ENCODE results near the gene FRK. TPM values are rescaled to one million over a fixed set of nuclear protein-coding genes. Genes with fewer than 3 reads are reported as not detected.
A peak's percentile ranks its signal among the peaks of the same experiment; 100 is the strongest.

The FRK gene
- total and polyA plus RNA-seq, 2 donors, result 0.80 to 0.98 TPM

DNA sequence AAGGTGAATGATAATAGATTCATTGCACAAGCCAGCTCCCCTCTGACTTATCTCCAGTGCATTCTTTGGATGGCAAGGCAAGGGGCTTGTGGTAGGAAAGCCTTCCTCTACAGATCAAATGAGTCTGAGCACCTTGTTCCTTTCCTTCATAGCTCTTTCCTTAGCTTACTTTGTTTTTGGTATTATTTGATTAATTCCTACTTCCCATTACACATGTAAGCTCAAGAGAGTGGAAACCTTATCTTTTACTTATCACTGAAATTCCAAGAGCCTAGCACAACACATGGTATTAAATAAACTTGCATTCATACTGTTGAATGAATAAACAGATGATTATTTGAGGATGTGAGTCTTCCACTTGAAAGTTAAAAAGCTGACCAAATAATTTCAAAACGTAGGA lies 41.7 kb downstream of the FRK start:
- 78% methylated on average over 1 of the region's 1 CpG for WGBS

DNA sequence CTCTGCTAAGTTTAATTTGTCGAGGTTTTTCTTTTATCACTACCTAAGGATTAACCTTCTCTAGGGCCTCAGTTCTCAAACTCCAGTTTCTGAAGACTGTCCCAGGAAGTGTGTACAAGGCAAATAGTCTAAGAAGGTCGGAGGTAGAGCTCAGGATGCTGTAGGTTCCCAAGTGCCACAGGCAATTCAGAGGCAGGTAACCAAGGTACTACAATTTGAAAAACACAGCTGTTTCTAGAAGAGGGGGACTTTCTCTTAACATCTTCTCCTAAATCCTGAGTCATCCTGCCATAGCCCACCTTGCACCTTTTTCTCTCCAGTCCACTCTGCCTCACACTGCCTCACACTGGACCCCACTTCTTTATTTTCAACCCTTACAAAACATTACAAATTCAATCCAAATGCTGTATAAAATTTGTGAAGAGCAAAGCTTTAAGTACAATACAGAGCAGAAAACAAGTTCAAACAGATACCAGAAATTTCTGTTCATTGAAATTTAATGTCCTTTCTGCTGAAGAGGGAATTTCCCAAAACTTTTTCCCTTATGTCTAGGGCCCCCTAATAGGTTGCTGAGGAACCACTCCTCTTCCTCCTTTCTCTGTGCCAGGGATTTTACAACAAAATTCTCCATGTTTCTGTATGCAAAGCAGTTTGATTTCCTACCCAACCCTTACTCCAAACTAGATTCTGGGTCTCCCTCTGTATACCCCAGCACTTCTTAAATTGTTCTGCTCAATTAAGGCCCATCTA lies 43.0 kb downstream of the FRK start:
- H3K27me3 ChIP-seq (ENCODE audit: control insufficient read depth in 2 of 2, insufficient read depth in 1 of 2, low read length in 1 of 2), result no peaks in the 10 kb centered on the region
- 90% methylated on average over 2 of the region's 2 CpGs for WGBS
- DNase-seq (ENCODE audit: low read depth in 6 of 9, low spot score in 9 of 9), result peak in 1 of 9 donors; percentile 6
- H3K4me3 ChIP-seq (ENCODE audit: low read length in 2 of 2), result no peak overlapping the region
- peak overlapping the region in 1 of 2 donors; percentile 68 for H3K27ac ChIP-seq (ENCODE audit: low read depth in 1 of 2, low read length in 1 of 2)
- H3K9me3 ChIP-seq (ENCODE audit: control insufficient read depth in 2 of 2, insufficient read depth in 1 of 2, low read length in 1 of 2), result no peaks in the 10 kb centered on the region
- H3K36me3 ChIP-seq (ENCODE audit: control insufficient read depth in 2 of 2, insufficient read depth in 2 of 2, low read length in 1 of 2), result no peaks in the 10 kb centered on the region
- no peaks in the 10 kb centered on the region for H3K4me1 ChIP-seq (ENCODE audit: control insufficient read depth in 2 of 2, insufficient read depth in 2 of 2, low read length in 2 of 2)

More for the DNA sequence above, 41.7 kb downstream of the FRK start:
- no peak overlapping the region for H3K27ac ChIP-seq (ENCODE audit: low read depth in 1 of 2, low read length in 1 of 2)
- H3K4me3 ChIP-seq (ENCODE audit: low read length in 2 of 2), result no peak overlapping the region
- no peak for DNase-seq (ENCODE audit: low read depth in 6 of 9, low spot score in 9 of 9)
- H3K4me1 ChIP-seq (ENCODE audit: control insufficient read depth in 2 of 2, insufficient read depth in 2 of 2, low read length in 2 of 2), result no peaks in the 10 kb centered on the region
- H3K9me3 ChIP-seq (ENCODE audit: control insufficient read depth in 2 of 2, insufficient read depth in 1 of 2, low read length in 1 of 2), result no peaks in the 10 kb centered on the region
- no peaks in the 10 kb centered on the region for H3K36me3 ChIP-seq (ENCODE audit: control insufficient read depth in 2 of 2, insufficient read depth in 2 of 2, low read length in 1 of 2)
- no peaks in the 10 kb centered on the region for H3K27me3 ChIP-seq (ENCODE audit: control insufficient read depth in 2 of 2, insufficient read depth in 1 of 2, low read length in 1 of 2)

DNA sequence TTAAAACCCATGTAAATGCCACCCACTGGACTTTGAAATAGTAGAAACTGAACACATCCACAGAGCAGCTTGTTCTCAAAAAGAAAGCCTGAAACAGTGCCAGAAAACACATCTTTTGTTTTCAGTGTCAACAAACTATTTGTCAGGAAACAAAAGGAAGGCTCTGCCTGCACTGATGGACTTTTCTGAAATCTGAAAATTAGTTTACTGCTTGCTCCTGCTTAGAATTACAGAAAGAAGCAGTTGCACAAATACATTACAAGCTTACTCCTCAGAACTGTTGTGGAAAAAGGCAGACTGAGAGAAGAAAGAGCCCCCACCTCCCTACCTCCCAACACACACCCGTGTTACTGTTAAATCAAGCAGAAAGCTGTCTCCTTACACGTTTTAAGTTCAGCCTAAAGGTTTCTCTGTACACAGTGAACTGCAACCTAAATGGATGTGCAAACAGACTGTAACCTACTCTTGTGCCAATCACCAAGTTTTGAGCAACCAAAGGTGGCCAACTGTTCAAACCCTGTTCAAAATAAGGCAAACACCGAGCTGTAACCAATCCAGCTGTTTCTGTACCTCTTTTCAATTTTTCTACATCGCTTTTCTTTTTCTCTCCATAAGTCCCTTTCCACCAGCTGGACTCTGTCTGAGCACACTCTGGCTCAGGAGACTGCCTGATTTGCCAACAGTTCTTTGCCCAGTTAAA lies 43.7 kb downstream of the FRK start:
- DNase-seq (ENCODE audit: low read depth in 6 of 9, low spot score in 9 of 9), result peak in 1 of 9 donors; percentile 5
- no peaks in the 10 kb centered on the region for H3K36me3 ChIP-seq (ENCODE audit: control insufficient read depth in 2 of 2, insufficient read depth in 2 of 2, low read length in 1 of 2)
- H3K4me1 ChIP-seq (ENCODE audit: control insufficient read depth in 2 of 2, insufficient read depth in 2 of 2, low read length in 2 of 2), result no peaks in the 10 kb centered on the region
- H3K4me3 ChIP-seq (ENCODE audit: low read length in 2 of 2), result no peak overlapping the region
- no peaks in the 10 kb centered on the region for H3K27me3 ChIP-seq (ENCODE audit: control insufficient read depth in 2 of 2, insufficient read depth in 1 of 2, low read length in 1 of 2)
- H3K27ac ChIP-seq (ENCODE audit: low read depth in 1 of 2, low read length in 1 of 2), result peak overlapping the region in 1 of 2 donors; percentile 68
- H3K9me3 ChIP-seq (ENCODE audit: control insufficient read depth in 2 of 2, insufficient read depth in 1 of 2, low read length in 1 of 2), result no peaks in the 10 kb centered on the region
- 57% methylated on average over 4 of the region's 4 CpGs for WGBS

DNA sequence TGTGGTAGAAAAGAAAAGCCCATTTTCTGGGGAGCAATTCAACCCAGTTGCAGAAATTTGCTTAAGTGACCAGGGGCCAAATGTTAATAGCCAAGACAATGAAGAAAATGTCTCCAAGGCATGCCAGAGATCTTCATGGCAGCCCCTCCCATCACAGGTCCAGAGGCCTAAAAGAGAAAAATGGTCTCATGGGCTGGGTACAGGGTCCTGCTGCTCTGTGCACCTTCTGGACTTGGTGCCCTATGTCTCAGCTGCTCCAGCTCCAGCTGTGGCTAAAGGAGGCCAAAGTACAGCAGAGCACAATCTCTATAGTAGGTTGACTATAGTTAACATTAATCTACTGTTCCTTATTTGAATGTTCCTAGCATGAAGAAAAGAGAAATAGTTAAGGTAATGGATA lies 44.7 kb downstream of the FRK start:
- no peaks in the 10 kb centered on the region for H3K36me3 ChIP-seq (ENCODE audit: control insufficient read depth in 2 of 2, insufficient read depth in 2 of 2, low read length in 1 of 2)
- no peak for DNase-seq (ENCODE audit: low read depth in 6 of 9, low spot score in 9 of 9)
- peak overlapping the region in 1 of 2 donors; percentile 24 for H3K27ac ChIP-seq (ENCODE audit: low read depth in 1 of 2, low read length in 1 of 2)
- no peaks in the 10 kb centered on the region for H3K27me3 ChIP-seq (ENCODE audit: control insufficient read depth in 2 of 2, insufficient read depth in 1 of 2, low read length in 1 of 2)
- H3K4me3 ChIP-seq (ENCODE audit: low read length in 2 of 2), result no peak overlapping the region
- no peaks in the 10 kb centered on the region for H3K9me3 ChIP-seq (ENCODE audit: control insufficient read depth in 2 of 2, insufficient read depth in 1 of 2, low read length in 1 of 2)
- no peaks in the 10 kb centered on the region for H3K4me1 ChIP-seq (ENCODE audit: control insufficient read depth in 2 of 2, insufficient read depth in 2 of 2, low read length in 2 of 2)

DNA sequence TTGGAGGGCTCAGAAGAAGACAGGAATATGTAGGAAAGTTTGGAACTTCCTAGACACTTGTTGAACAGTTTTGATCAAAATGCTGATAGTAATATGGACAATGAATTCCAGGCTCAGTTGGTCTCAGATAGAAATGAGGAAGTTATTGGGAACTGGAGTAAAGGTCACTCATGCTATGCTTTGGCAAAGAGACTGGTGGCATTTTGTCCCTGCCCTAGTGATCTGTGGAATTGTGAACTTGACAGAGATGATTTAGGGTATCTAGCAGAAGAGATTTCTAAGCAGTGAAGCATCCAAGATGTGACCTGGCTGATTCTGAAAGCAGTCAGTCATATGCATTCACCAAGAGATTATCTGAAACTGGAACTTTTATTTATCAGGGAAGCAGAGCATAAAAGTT lies 45.1 kb downstream of the FRK start:
- H3K27me3 ChIP-seq (ENCODE audit: control insufficient read depth in 2 of 2, insufficient read depth in 1 of 2, low read length in 1 of 2), result no peaks in the 10 kb centered on the region
- no peaks in the 10 kb centered on the region for H3K36me3 ChIP-seq (ENCODE audit: control insufficient read depth in 2 of 2, insufficient read depth in 2 of 2, low read length in 1 of 2)
- DNase-seq (ENCODE audit: low read depth in 6 of 9, low spot score in 9 of 9), result no peak
- H3K9me3 ChIP-seq (ENCODE audit: control insufficient read depth in 2 of 2, insufficient read depth in 1 of 2, low read length in 1 of 2), result no peaks in the 10 kb centered on the region
- H3K4me3 ChIP-seq (ENCODE audit: low read length in 2 of 2), result no peak overlapping the region
- no peaks in the 10 kb centered on the region for H3K4me1 ChIP-seq (ENCODE audit: control insufficient read depth in 2 of 2, insufficient read depth in 2 of 2, low read length in 2 of 2)
- peak overlapping the region in 1 of 2 donors; percentile 9 for H3K27ac ChIP-seq (ENCODE audit: low read depth in 1 of 2, low read length in 1 of 2)

DNA sequence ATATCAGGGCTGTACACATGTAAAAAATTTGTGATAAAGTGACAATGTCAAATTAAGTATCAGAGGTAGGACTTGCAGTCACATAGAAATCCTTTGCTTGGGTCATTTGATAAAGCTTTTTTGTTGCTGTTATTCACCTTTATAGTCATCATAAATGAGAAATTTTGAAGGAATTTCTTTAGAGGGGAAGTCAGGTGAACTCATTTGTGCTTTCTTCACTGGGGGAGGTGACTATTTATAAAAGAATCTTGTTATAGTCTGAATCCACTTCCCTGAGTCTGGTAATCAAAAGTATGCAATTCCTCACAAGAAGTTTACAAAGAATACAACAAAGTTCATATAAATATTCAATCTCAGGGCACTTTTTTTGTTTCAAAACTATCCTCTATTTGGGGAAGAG lies 47.7 kb downstream of the FRK start:
- H3K27me3 ChIP-seq (ENCODE audit: control insufficient read depth in 2 of 2, insufficient read depth in 1 of 2, low read length in 1 of 2), result no peaks in the 10 kb centered on the region
- no peaks in the 10 kb centered on the region for H3K4me1 ChIP-seq (ENCODE audit: control insufficient read depth in 2 of 2, insufficient read depth in 2 of 2, low read length in 2 of 2)
- H3K36me3 ChIP-seq (ENCODE audit: control insufficient read depth in 2 of 2, insufficient read depth in 2 of 2, low read length in 1 of 2), result no peaks in the 10 kb centered on the region
- H3K27ac ChIP-seq (ENCODE audit: low read depth in 1 of 2, low read length in 1 of 2), result no peak overlapping the region
- no peaks in the 10 kb centered on the region for H3K9me3 ChIP-seq (ENCODE audit: control insufficient read depth in 2 of 2, insufficient read depth in 1 of 2, low read length in 1 of 2)
- H3K4me3 ChIP-seq (ENCODE audit: low read length in 2 of 2), result no peak overlapping the region
- no peak for DNase-seq (ENCODE audit: low read depth in 6 of 9, low spot score in 9 of 9)

DNA sequence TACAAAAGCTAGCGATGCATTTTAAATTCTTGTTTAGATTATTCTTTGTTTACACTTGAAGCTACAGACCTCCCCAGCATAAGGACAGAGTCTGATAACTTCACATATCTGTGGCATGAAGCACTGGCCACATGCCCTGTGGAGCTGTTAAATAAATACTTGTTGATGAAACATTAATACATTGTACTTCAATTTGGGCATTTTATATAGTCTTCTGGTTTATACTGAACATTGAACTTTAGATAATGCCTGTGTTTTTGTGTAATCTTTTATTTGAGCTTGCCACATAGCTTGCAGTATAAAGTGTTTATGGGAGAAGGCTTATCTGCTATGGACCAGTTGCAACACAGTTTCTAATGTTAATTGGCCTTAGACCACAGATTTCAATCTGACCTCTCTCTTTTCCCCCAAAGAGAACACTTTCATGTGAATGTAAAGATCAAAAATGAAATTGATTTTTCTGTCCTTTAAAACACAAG lies 48.2 kb downstream of the FRK start:
- Histone ChIP-seq H3K27me3 (ENCODE audit: control insufficient read depth in 2 of 2, insufficient read depth in 1 of 2, low read length in 1 of 2) (no peaks in the 10 kb centered on the region), H3K27ac (ENCODE audit: low read depth in 1 of 2, low read length in 1 of 2) (no peak overlapping the region), H3K4me1 (ENCODE audit: control insufficient read depth in 2 of 2, insufficient read depth in 2 of 2, low read length in 2 of 2) (no peaks in the 10 kb centered on the region), H3K9me3 (ENCODE audit: control insufficient read depth in 2 of 2, insufficient read depth in 1 of 2, low read length in 1 of 2) (no peaks in the 10 kb centered on the region), H3K4me3 (ENCODE audit: low read length in 2 of 2) (no peak overlapping the region), H3K36me3 (ENCODE audit: control insufficient read depth in 2 of 2, insufficient read depth in 2 of 2, low read length in 1 of 2) (no peaks in the 10 kb centered on the region)
- no peak for DNase-seq (ENCODE audit: low read depth in 6 of 9, low spot score in 9 of 9)
- 95% methylated on average over 1 of the region's 1 CpG for WGBS

DNA sequence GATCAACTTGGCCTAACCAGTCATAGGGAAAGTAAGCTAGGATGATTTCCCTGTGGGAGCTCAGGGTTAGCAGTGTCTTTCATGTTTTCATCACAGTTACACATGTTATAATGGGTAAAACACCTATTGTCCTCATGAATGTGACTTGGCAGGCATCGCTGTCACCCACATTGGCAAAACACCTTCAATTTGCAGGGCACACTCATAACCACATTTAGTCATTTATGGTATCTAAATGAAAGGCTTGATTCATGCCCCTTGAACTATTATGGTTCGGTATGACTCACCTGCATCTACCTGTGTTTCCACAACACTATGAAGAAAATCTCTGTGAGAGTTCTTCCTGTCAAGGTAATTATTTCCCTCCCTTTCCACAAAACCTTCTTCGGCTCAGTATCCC lies 49.2 kb downstream of the FRK start:
- Histone ChIP-seq H3K27ac (ENCODE audit: low read depth in 1 of 2, low read length in 1 of 2) (no peak overlapping the region), H3K36me3 (ENCODE audit: control insufficient read depth in 2 of 2, insufficient read depth in 2 of 2, low read length in 1 of 2) (no peaks in the 10 kb centered on the region), H3K4me1 (ENCODE audit: control insufficient read depth in 2 of 2, insufficient read depth in 2 of 2, low read length in 2 of 2) (no peaks in the 10 kb centered on the region), H3K9me3 (ENCODE audit: control insufficient read depth in 2 of 2, insufficient read depth in 1 of 2, low read length in 1 of 2) (no peaks in the 10 kb centered on the region), H3K27me3 (ENCODE audit: control insufficient read depth in 2 of 2, insufficient read depth in 1 of 2, low read length in 1 of 2) (no peaks in the 10 kb centered on the region), H3K4me3 (ENCODE audit: low read length in 2 of 2) (no peak overlapping the region)
- no peak for DNase-seq (ENCODE audit: low read depth in 6 of 9, low spot score in 9 of 9)
- WGBS, result 96% methylated on average over 3 of the region's 3 CpGs

DNA sequence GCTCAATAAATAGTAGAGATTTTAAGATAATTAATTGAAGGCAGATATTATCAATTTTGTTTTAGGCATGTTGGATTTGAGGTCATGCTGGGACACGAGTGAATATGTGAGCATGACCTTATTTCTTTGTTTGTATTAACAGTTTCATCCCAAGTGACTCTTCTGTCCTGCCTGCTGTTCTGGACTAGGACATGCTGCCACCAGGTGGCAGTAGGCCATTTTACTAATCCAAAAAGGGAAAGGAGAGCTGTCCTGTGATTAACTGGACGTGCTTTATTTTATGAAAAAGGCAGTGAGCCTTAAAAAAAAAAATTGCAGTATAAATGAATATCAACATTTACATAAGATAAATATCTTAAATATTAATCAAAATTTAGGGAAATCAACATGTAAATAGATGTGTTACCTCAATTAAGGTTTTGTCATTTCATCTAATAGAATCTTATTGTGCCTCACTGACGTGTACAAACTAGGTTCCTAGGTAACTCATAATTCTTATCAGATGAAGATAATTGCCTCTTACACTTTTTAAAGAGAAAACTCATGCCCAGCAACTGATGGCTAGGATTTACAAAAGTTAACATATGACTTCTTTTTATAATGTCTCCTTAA lies 49.8 kb downstream of the FRK start:
- no peak overlapping the region for H3K27ac ChIP-seq (ENCODE audit: low read depth in 1 of 2, low read length in 1 of 2)
- WGBS, result 51% methylated on average over 3 of the region's 3 CpGs
- no peaks in the 10 kb centered on the region for H3K4me1 ChIP-seq (ENCODE audit: control insufficient read depth in 2 of 2, insufficient read depth in 2 of 2, low read length in 2 of 2)
- peak in 6 of 9 donors; percentile 1 to 35 (median 10) for DNase-seq (ENCODE audit: low read depth in 6 of 9, low spot score in 9 of 9)
- H3K4me3 ChIP-seq (ENCODE audit: low read length in 2 of 2), result no peak overlapping the region
- no peaks in the 10 kb centered on the region for H3K27me3 ChIP-seq (ENCODE audit: control insufficient read depth in 2 of 2, insufficient read depth in 1 of 2, low read length in 1 of 2)
- H3K36me3 ChIP-seq (ENCODE audit: control insufficient read depth in 2 of 2, insufficient read depth in 2 of 2, low read length in 1 of 2), result no peaks in the 10 kb centered on the region
- H3K9me3 ChIP-seq (ENCODE audit: control insufficient read depth in 2 of 2, insufficient read depth in 1 of 2, low read length in 1 of 2), result no peaks in the 10 kb centered on the region
